HG03095 (cell line): ENCODE results near the gene CERS1.

ENCODE experiments used
- ATAC-seq: cut with Tn5 transposase; IDR thresholded peaks from one replicate; pipeline ENCODE4 v1.9.1; 2021; ENCODE audit warnings: moderate library complexity; ENCODE audit not compliant: unreplicated experiment

CERS1 gene, protein sequence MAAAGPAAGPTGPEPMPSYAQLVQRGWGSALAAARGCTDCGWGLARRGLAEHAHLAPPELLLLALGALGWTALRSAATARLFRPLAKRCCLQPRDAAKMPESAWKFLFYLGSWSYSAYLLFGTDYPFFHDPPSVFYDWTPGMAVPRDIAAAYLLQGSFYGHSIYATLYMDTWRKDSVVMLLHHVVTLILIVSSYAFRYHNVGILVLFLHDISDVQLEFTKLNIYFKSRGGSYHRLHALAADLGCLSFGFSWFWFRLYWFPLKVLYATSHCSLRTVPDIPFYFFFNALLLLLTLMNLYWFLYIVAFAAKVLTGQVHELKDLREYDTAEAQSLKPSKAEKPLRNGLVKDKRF

DNA sequence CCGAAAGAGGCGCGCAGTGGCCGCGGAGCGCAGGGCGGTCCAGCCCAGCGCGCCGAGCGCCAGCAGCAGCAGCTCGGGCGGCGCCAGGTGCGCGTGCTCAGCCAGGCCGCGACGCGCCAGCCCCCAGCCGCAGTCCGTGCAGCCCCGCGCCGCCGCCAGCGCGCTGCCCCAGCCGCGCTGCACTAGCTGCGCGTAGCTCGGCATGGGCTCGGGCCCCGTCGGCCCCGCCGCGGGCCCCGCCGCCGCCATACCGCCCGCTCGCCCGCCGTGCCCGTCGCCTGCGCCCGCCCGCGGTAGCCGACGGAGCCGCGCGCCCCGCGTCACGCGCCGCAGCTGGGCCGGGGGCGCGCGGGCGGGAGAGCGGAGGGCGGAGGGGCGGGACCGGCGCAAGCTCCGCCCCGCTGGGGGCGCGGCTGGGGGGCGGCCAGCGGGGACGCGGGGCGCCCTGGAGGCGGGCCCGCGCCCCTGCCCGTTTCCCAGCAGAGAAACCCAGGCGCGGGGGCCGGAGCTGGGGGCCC is at the start of gene CERS1:
Gene CERS1 (minus strand): TSS at position 335 of the 518 bp plus-strand sequence. CDS start 86 bp downstream, at position 249.
- ATAC-seq: no peak

DNA sequence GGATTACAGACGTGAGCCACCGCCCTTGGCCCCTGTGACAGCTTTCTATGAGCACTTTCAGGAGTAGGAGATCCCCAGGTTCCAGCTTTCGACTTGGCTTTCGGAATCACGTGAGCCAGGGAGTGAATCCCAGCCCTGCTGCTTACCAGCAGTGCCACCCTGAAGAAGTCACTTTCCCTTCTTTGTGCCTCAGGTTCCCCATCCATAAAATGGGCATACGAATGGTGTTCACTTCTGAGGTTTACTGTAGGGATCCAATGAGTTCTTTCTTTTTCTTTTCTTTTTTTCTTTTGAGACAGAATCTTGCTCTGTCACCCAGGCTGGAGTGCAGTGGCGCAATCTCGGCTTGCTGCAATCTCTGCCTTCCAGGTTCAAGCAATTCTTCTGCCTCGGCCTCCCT is 49.3 kb upstream of the CERS1 start:
- ATAC-seq: no peak

DNA sequence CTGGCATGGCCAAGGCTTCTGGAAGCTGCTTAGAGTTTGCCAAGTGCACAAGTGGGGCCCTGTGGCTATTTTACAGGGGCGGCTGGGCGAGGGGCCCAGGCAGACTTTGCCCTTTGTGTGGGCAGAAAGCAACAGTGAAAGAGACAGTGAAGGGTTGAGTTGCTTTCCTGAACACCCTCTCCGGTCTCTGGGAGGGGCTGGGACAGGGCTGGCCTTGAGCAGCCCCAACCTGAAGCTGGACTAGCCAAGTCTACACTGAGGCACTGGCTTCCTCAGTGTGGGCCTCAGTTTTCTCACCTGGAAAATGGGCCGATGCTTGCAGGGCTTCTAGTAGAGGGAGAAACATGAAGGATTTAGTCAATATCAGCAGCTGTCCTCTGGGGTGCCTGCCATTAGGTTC is 47.5 kb upstream of the CERS1 start:
- ATAC-seq: no peak

DNA sequence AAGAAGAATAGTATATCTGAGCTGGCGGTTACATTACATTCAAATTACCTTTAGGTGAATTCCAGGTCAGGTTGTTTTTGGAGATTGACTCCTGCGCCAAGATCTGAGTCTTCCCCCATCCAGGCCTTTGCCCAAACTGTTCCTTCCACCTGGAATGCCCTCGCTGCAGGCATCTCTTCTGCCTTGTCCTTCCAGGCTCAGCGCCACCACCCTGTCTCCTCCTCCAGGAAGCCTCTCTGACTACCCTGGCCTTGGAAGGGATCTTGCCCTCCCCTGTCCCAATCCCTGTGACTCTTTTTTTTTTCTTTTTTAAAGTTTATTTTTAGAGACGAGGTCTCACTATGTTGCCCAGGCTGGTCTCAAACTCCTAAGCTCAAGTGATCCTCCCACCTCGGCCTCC is 46.7 kb upstream of the CERS1 start:
- ATAC-seq: no peak

DNA sequence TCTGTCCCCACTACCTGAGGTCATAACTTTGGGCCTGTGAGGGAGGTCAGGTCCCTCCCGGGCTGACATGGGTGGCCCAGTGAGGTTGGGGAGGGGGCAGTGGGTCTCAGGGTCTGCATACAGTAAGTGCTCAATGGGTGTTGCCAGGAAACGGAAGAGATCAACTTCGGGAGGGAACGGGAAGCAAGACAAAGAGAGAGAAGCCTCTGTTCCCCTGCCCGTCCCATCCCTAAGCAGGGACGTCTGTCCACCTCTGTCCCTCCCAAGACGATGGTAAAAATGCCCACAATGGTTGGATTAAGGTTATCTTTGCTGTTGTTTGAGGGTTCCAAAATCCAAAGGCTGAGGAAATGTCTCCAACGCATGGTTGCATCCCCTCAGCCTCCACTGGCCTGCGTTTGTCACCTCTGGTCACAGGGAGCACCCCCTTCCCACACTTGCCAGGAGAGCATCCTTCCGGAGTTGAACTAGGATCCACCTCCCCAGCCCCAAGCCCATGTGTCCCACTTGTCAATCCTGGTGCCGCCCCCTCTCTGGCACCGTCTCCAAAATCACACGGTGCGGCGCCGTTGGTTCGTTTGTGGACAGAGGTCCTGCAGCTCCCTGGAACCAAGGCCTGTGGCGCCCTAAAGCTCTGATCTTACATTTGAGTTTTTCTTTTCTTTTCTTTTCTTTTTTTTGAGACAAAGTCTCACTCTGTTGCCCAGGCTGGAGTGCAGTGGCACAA is 45.8 kb upstream of the CERS1 start:
- ATAC-seq: no peak

DNA sequence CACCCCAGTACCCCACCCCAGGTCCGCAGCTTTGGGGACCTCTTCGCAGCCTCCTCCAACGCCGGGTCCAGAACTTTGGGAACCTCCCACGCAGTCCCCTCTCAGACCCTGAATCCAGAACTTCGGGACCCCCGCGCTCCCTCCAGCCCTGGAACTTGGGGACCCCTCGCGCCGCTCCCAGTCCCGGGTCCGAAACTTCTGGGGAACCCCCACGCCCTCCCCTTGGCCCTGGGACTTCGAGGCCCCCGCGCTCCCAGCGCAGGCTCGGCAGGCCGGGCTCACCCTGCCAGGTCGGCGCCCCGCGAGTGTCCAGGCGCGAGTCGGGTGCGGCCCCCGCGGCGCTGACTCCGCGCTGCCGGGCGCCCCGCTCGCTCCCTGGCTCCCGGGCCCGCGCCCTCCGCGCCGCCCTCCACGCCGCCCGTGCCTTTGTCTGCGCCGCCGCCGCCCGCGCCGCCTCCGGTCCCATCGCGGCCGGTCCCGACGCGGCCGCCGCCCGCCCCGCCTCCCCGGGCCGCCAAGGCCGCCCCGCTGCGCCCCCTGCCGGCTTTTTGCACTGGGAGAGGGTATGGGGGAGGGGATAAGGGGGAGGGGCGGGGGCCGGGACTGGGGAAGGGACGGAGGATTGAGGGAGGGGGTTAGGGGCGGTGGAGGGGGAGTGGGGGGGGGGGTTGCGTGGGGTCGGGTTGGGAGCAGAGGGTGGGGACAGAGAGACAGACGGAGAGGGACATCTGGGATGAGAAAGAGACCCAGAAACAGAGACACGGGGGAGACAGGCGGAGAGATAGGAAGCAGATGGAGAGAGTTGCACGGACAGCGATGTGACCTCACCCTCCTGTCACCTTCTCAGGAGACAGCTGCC is 45.0 kb upstream of the CERS1 start, which contains the start of gene HOMER3:
Gene HOMER3 (minus strand): TSS at position 449 of the 859 bp plus-strand sequence. CDS start 2,235 bp downstream, outside the sequence.
- no peak for ATAC-seq

DNA sequence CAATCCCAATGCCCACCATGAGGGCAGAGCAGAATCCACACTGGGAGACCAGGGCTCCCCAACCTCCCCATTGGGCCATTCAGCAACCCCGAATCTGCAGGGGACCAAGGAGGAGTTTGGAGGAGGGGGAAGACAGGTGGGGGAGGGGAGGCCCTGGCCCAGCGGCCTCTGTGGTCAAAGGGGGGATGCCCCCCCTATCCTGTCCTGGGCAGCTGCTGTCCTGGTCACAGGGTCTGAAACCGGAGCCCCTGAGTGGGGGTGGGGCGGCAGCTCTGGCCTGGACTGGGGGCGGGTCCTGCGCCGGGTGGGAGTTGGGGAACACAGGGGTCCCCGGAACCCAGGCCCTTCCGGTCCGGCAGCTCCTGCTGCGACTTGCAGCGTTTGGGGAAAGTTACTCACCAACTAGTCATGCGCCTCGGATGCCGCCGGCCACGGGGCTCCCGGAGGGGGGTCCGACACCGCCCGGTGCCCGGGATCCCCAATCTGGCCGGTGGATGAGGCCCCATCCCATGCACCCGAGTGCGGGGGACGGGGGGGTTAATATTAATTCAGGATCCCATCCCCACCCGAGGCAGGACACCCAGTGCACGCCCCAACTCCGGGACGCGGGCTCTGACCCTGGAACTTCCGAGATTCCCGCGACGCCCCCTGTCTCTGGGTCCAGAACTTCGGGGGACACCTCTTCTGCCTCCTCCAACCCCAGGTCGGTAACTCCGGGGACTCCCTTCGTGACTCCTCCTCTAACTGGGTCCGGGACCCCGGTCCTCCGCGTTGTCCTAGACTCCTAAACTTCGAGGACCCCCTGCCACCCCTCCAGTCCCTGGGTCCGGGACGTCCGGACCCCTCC is 44.2 kb upstream of the CERS1 start:
- no peak for ATAC-seq

DNA sequence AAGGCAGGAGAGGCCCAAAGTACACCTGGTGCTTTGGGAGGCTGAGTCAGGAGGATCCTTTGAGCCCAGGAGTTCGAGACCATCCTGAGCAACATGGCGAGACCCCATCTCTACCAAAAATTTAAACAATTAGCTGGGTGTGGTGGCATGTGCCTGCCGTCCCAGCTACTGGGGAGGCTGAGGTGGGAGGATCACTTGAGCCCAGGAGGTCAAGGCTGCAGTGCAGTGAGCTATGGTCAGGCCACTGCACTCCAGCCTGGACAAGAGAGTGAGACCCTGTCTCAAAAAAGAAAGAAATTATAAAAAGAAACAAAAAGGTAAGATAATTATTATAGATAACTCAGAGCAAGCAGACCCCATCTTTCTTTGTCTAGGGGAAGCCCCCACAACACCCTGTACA is 43.2 kb upstream of the CERS1 start:
- ATAC-seq: no peak

DNA sequence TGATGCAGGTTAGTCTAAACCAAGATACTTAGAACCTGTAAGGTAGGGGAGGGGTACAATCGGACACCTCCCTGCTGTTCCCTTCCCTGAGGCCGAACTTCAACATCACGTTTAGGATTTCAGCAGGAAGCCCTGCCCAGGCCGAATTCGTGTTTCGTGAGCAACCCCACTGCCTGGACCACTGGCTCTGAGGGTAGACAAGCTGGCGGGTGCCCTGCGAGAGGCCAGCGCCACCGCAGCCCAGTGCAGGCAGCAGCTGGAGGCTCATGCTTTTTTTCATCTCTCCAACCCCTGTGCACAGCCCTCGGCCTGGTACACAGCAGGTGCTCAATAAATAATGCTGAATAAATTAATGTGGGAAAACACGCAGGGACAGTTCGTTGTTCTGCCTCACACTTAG is 37.3 kb upstream of the CERS1 start:
- no peak for ATAC-seq

DNA sequence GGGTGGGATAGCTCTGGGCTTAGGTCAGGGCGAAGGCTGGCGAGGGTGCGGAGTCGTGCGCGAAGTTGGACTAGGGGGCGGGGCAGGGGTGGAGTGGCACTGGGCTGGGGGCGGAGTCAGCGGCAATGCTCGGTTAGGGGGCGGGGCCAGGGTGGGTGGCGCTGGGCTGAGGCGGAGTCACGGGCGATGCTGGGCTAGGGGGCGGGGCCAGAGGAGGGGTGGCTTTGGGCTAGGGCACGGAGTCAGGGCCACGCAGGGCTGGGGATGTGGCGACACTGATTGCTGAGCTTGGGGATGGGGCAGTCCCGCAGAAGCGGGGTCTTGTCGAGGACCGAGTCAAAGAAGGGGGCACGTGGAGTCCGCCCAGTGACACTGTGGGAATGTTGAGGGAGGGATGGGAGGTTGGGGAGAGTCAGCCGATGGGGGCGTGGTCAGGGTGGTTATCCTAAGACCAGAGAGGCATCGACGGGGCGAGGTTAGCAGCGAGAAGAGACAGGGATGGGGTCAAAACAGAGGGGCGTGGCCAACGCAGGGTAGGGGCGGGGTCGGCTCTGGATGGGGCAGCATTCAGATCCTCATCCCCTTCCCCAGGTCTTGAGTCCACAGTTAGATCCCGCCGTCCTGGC is 36.4 kb upstream of the CERS1 start:
- ATAC-seq: no peak

DNA sequence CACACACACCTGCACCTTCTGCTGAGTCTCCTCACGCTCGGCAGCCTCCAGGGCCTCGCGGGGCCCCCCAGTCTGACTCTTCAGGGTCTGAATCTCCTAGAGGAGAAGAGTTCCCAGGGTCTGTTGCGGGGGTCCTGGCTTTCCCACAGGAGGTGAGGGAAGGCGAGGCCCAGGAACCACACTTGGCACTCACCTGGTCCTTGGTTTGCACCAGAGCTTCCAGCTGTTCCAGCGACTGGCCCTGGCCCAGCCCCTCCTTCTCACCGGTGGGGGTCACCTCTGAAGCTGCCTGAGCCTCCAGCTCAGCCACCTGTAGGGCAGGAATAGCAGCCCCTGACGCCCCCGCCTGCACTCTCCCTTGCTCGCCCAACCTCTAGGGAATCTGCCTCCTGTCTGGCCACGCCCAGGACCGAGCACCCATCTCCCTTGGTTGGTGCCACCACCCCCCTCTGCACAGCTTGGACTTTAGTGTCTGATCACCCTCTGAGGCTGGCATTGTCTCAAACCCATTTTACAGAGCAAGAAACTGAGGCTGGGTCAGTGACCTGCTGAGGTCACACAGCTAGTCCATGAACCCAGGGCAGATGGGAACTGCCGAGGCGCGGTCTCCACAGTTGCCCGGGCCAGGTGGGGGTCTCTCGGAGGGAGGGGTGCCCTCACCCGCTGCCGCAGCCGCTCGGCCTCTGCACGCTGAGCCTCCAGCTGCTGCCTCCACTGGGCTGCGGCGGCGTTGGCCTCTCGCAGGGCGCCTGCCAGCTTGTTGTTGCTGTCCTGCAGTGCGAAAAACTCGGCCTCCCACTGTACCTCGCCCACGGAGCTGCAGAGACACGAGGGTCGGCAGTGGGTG is 35.6 kb upstream of the CERS1 start:
- ATAC-seq: no peak

DNA sequence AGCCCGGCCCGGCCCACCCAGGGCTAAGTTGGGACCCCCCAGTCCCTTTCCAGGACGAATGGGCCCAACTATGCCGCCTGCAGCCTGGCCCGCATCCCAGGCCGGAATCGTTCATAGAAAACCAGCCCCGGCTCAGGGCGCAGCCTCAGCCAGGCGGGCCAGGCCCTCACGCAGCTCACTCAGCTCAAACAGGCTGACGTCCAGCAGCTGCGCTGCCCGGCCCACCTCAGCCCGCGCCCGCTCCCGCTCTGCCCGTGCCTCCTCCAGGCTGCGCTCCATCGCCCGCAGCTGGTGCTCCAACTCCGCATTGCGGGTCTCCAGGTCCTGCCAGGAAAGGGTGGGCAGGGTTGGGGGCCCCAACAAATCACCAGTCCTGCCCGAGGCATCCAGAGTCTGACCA is 33.4 kb upstream of the CERS1 start:
- no peak for ATAC-seq

DNA sequence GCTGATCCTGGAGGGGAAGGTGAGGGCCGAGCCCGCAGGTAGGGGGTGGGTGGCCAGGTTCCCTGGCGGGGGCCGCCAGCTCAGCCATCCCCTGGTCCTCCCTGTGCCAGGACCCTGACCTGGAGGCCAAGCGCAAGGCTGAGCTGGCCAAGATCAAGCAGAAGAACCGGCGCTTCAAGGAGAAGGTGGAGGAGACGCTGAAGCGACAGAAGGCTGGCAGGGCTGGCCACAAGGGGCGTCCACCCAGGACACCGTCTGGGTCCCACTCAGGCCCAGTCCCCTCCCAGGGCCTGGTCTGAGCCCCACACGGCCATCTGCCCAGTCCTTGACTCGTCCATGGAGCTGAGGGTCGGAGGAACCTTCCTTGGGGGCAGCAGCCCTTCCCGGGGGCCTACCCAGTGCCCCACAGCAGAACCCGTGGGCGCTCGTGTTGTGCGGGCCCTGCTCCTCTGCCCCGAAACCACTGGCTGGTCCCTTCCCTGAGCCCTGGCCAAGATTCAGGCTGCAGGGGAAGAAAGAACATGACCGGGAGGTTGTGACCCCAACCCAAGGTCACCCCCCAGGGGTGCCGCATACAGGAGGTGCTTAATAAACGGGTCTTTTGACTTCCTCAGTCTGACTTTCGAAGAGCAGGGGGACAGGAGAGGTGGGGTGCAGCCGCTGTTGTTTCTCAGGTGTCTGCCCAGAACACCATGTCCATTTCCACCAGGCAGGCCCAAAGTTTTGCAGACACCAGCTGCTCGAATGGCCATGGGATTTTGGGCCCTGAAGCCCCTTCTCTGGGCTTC is 32.3 kb upstream of the CERS1 start:
- ATAC-seq: no peak

DNA sequence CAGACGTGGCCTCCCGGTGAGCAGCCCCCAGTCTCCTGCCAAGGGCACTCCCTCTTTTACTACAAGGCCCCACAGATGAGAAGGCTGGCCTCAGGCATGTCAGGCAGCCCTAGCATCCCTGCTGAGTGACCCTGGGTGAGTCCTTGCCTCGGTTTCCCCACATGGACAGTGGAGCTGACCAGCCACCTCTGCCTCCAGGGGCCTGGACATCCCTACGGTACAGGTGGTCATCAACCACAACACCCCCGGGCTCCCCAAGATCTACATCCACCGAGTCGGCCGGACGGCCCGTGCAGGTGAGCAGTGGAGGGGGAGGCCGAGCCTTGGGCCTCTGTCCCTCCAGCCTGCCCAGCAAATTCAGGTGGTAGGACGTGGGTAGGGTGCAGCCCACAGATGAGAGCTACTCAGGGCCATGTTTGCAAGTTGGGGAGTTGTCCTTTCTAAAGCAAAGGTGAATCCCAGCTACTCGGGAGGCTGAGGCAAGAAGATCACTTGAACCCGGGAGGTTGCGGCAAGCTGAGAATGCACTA is 28.8 kb upstream of the CERS1 start:
- no peak for ATAC-seq

DNA sequence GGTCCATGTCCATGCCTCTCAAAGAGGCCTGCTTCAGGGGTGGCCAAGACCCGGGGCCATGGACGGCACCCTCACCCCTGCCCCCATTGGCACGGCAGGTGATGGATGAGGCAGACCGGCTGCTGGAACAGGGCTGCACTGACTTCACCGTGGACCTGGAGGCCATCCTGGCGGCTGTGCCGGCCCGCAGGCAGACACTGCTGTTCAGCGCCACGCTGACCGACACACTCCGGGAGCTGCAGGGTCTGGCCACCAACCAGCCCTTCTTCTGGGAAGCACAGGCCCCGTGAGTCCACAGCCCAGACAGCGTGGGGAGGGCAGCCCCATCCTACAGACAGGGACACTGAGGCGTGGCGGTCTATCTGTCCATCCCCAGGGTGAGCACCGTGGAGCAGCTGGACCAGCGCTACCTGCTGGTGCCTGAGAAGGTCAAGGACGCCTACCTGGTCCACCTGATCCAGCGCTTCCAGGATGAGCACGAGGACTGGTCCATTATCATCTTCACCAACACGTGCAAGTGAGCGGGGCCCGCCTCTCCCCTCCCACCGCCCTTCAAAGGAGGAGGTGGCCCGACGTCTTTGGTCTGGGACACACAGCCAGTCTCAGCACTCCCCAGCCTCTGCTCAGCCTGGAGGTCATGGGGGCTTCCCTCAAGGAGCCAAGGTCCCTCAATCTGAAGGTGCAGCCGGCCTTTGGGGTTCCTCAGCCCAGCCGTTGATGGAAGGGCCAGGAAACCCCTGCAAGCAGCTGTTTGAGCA is 26.4 kb upstream of the CERS1 start:
- ATAC-seq: no peak

DNA sequence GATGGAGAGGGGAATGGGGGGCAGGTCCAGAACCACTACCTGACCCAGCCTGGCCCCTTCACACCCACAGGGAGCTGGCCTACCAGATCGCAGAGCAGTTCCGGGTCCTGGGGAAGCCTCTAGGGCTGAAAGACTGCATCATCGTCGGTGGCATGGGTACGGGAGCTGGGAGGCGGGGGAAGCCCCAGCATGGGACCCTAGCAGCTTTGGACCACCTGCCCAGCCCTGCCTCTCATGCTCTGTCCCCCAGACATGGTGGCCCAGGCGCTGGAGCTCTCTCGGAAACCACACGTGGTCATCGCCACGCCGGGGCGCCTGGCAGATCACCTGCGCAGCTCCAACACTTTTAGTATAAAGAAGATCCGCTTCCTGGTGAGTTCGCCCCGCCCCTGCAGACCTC is 25.6 kb upstream of the CERS1 start:
- ATAC-seq: no peak

DNA sequence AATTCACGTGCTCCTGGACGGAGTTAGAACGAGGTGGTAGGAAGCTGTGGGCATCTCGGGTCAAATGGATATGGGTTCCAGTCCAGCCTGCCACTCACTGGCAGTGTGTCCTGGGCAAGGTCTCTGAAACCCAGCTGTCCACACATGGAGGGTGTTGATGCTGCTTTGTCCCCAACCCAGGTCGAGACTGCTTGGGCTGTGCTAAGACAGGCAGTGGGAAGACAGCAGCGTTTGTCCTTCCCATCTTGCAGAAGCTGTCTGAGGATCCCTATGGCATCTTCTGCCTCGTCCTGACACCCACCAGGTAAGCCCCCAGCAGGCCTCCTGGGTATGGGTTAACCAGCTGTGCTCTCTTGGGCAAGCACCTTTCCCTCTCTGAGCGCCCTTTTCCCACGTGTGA is 24.4 kb upstream of the CERS1 start:
- ATAC-seq: no peak
